ENCODE measurements around the gene H2BW2.
"Not testable (repeated sequence)": the region's sequence is repeated elsewhere in the genome, so short reads cannot be mapped to it uniquely, and the experiment has no call there.

H2BW2 gene

DNA sequence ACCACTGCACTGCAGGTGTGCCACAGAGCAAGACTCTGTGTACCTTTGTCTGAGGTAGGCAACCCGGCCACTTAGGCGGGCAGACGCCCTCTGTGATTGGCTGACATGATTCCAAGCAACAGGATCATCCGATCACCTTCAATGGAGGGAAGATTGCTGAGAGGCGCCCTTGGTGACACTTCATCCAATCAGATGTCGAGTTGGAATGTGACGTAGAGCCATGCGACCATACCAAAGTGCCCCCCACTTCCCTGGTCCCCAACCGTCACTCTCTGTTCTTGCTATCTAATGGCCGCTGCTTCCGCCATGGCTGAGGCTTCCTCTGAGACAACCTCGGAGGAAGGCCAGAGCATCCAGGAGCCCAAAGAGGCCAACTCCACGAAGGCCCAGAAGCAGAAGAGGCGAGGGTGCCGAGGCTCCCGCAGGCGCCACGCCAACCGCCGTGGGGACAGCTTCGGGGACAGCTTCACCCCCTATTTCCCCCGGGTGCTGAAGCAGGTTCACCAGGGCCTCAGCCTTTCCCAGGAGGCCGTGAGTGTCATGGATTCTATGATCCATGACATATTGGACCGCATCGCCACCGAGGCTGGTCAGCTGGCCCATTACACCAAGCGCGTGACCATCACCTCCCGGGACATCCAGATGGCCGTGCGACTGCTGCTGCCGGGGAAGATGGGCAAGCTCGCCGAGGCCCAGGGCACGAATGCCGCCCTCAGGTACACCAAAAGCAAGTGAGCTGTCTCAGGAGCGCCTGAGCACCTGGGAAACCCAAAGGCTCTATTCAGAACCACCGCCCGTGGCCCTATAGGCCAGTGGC is at the start of gene H2BW2:
Gene H2BW2, plus strand, starts transcription at position 268 of the 817 bp plus-strand sequence. Its CDS starts 39 bp downstream, at position 307.
- no peak for DNase-seq (ENCODE audit: low read depth)

DNA sequence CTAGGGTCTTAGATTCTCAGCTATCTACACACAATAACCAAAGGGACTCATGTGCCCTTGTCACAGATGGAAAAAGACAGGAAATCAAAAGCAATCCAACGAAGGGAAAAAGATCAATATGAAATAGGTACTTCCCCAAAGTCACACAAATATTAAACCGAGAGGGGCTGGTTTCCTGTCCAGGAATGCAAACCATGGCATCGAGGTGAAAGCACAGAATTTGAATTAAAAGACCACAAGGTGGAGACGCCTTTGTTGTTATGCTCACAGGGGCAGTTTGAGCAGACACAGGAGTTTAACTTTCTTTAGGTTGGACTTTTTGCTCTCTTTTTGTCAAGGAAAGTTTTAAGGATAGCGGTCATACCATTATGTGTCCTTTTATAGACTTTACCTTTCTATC is 40.5 kb upstream of the H2BW2 start:
- DNase-seq (ENCODE audit: low read depth): no peak

DNA sequence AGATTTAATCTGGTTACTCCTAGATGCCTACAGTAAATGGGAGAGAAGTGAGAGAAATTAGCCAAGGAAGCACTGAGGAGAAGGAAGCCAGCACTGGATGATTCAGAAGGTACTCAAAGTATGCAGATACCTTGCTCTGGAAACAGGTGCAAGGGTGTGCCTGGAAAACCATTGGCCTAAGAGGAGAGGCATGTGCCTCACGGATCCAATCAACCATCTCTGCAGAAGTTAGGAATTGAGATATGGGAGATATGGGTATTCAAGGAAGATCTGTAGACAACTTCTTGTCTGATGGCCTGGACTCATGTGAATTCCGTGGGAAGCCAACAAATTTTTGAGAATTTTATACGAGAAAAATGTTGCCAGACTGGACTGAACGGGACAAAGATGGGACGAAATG is 30.9 kb upstream of the H2BW2 start:
- no peak for DNase-seq (ENCODE audit: low read depth)

DNA sequence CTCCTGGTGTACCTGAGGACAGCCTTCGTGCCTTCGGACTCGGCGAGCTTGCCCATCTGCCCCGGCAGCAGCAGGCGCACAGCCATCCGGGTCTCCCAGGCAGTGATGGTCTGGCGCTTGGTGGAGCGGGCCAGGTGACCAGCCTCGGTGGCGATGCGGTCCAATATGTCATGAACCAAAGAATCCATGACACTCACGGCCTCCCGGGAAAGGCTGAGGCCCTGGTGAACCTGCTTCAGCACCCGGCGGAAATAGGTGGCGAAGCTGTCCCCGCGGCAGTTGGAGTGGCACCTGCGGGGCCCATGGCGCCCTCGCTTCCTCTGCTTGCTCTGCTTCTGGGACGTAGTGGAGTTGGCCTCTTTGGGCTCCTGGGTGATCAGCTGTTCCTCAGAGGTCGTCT is 26.6 kb upstream of the H2BW2 start:
- DNase-seq (ENCODE audit: low read depth): no peak

DNA sequence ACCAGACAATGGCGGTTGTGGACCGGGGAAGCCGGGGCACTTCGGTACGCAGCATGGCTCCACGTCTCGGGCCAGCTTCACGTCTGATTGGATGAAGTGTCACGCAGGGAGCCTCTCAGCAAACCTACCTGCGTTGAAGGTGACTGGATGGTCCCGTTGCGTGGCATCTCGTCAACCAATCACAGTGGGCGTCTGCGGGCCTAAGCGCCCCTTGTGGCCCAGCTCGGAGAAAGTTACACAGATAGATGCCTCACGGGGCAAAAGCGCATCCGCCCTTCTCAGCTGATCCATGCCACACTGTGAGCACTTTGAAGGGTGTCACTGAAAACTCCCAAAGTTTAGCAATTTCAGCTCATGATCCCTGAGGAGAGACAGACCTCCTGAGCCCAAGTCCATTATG is 26.1 kb upstream of the H2BW2 start, which contains the start of gene H2BW1:
Gene H2BW1, minus strand, starts transcription at position 103 of the 400 bp plus-strand sequence. CDS start 132 bp downstream, outside the sequence.
- DNase-seq (ENCODE audit: low read depth): no peak

DNA sequence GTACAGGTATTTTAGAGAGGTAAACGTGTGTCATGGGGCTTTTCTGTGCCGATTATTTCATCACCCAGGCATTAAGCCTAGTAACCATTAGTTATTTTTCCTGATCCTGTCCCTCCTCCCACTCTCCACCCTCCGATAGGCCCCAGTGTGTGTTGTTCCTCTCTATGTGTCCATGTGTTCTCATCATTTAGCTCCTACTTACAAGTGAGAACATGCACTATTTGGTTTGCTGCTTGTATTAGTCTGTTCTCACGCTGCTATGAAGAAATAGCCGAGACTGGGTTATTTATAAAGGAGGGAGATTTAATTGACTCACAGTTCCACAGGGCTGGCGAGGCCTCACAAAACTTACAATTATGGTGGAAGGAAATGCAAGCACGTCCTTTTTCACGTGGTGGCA is 24.2 kb upstream of the H2BW2 start:
- DNase-seq (ENCODE audit: low read depth): not testable (repeated sequence)

DNA sequence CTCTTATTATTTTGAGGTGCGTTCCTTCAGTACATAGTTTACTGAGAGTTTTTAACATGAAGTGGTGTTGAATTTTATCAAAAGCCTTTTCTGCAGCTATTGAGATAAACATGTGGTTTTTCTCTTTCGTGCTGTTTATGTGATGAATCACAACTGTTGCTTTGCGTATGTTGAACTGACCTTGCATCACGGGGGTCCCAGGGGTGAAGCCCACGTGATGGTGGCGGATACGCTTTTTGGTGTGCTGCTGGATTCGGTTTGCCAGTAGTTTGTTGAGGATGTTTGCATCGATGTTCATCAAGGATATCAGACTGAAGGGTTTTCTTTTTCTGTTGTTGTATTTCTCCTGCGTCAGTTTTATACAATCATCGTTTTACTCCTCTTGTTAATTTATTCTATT is 21.6 kb upstream of the H2BW2 start:
- DNase-seq (ENCODE audit: low read depth): no peak

DNA sequence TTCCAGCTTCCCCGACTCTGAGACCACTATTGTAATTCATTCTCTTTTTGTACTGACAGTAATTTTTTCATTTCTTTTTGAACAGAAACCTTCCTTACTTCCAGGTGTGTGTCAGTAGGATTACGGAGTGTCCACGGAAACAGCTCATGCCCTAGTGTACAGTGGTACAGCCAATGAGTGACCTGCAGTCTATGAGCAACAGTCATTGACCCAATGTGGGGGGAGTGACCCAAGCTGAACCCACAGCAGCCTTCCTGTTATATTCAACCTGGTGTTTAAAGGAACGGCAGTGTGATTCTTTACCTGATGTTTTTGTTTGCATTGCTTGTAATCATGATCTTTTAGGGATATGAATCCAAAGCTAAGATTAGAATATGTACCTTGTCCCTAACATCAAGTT is 1.2 kb downstream of the H2BW2 start:
- DNase-seq (ENCODE audit: low read depth): no peak

DNA sequence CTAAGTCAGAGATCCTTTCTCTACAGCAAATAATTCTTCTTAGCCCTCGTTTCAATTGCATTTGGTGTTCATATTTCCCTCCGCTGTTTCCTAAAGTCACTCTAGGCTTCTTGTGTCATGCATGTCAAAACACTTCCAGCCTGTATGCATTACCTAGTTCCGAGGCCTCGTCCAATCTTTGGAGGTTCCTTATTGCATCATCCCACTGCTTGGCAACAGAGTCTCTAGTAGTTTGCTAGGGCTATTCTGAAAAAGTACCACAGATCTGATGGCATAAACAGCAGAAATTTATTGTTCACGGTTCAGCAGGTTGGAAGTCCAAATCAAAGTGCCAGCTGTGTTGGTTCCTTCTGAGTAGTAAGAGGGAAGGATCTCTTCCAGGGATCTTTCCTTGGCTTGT is 5.9 kb downstream of the H2BW2 start:
- no peak for DNase-seq (ENCODE audit: low read depth)

DNA sequence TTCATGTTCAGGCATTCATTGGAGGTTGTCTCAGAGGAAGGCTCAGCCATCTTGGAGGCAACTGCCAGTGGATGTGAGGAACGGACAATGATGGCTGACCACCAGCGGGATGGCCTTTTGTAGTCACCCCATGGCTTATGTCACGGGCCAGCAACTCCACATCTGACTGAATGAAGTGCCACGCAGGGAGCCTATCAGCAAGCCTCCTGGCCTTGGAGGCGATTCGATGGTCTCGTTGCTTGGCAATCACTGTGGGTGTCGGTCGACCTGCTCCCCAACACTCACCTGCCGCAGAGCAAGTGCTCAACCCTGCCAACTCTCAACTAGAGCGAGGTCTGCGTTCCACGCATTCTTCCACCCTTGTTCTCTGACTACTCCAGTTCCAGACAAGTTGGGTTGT is 7.4 kb downstream of the H2BW2 start:
- no peak for DNase-seq (ENCODE audit: low read depth)

DNA sequence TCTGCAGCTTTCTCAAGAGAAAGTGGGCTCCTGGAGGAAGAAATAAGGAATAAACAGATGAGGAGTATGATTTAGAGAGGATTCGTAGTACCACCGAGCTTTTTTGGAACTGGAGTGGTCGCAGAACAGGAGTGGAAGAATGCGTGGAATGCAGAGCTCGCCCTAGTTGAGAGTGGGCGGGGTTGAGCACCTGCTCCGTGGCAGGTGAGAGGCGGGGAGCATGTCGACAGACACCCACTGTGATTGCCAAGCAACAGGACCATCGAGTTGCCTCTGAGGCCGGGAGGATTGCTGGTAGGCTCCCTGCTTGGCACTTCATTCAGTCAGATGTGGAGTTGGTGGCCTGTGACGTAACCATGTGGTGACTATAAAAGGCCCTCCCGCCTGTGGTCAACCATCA is 15.2 kb downstream of the H2BW2 start:
- not testable (repeated sequence) for DNase-seq (ENCODE audit: low read depth)

DNA sequence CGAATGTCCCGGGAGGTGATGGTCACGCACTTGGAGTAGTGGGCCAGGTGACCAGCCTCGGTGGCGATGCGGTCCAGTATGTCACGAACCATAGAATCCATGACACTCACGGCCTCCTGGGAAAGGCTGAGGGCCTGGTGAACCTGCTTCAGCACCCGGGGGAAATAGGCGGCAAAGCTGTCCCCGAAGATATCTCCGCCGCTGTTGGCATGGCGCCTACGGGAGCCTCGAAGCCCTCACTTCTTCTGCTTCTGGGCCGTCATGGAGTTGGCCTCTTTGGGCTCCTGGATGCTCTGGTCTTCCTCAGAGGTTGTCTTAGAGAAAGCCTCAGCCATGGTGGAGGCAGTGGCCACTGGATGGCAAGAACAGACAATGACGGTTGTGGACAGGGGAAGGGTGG is 22.9 kb downstream of the H2BW2 start:
- DNase-seq (ENCODE audit: low read depth): not testable (repeated sequence)

DNA sequence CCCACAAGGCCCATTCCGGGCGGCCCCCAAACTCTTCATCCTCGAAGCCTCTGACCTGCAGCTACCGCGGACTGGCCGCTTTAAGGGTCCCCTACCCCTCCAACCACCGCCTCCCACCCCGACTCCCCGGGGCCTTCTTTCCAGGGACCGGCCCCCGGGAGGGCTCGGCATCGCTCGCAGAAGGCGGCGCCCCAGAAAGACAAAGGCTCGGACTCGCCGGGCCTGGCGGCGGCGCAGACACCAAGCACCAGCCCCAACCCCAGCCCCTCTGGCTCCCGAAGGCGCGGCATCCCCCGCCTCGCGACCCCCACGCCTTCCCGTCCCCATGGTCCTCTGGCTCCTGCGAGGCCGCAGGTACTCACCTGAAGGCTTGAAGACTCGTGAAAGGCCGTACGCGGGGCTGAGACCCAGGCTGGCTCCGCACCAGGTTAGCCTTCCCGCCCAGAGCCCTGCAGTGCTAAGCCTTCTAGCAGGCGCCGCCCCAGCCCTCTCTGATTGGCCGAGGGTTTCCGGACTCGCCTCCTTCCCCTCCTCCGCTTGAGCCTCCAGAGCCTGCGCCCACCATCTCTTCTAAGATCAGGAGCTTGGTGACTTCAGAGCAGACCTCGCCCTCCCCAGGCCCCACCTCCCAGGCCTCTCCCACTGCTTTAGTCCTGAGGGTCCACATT is 36.2 kb downstream of the H2BW2 start, which contains the start of gene TMSB15C:
Gene TMSB15C, minus strand, starts transcription at position 459 of the 668 bp plus-strand sequence.
- DNase-seq (ENCODE audit: low read depth): not testable (repeated sequence)

DNA sequence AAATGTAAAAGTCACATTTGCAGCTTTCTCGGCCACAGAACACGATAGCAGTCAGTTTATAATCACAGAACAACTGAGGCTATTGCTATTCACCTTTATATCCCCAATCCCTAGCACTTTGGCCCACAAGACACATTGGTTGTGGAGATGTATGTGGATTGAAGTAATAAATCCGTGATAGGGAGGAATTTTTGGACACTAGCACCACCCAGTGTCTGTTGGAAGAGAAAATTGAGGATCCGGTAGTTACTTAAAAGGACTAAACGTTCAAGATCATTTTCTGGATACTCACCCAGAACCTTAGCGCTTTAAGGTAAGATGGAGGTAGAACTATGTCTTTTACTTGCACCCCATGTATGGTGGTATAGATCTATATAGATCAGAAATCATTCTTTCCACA is 38.1 kb downstream of the H2BW2 start:
- DNase-seq (ENCODE audit: low read depth): not testable (repeated sequence)

DNA sequence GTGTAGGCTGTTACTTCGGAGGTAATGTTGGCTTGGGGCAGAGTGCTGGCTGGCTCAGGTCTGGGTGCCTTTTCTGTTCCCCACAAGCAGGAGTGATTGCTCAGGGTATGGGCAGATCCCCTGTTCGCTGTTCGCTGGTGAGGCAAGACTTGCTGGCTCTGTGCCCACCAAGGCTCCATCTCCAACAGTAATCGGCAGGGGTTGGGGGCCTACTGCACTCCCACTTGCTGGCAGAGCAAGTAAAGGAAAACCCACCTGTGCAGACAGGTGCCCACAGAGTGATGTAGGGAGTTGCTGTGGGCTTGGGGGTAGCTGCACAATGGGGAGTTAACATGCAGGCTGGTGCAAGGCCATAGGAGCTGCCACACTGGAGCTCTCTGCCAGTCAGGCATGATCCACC is 44.3 kb downstream of the H2BW2 start:
- DNase-seq (ENCODE audit: low read depth): no peak

DNA sequence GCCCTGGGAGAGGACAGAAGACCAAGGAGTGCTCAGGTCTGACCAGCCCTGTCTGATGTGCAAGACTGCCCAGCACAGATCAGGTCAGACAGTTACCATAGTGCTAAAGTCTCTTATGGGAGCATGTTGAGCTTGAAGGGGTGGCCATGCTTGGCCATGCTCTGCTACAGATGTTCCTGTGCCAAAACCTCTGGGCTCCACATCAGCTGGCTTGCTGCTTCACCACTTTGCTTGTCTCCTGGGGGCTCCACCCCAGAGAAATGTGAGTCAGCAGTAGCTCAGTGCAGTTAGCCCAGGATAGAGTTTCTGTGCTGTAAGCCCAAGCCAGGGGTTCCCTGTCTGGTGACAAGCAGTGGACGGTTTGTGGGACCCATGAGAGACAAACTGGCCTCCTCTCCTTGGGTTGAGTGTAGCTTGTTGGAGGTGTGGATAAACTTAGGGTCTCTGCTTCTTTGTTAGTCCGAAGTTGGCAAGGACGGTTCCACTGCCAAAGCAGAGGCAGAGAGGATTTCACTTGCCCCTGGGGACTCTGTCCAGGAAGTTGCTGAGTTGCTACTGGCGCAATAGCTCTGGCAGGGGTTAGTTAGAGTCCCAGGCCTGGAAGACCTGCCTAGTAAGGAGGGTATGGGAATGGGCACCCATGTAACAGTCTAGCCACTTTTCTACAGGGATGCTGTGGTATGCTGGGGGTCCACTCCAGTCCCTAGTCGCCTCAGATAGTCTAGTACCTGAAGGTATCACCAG is 45.0 kb downstream of the H2BW2 start:
- no peak for DNase-seq (ENCODE audit: low read depth)

DNA sequence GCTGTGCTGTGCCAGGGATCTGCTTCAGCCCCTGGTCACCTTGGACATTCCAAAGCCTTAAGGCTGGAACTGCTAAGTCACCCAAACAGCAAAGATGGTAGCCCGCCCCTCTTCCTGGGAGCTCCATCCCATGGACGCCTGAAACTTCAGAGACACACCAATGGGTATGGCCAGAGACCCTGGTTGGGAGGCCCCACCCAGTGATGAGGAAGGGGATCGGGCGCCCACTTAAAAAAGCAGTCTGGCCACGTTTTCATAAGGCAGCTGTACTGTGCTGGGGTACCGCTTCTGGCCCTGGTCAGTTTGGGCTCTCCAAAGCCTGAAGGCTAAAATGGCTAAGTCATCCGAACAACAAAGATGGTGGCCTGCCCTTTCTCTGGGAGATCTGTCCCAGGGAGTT is 45.7 kb downstream of the H2BW2 start:
- no peak for DNase-seq (ENCODE audit: low read depth)

DNA sequence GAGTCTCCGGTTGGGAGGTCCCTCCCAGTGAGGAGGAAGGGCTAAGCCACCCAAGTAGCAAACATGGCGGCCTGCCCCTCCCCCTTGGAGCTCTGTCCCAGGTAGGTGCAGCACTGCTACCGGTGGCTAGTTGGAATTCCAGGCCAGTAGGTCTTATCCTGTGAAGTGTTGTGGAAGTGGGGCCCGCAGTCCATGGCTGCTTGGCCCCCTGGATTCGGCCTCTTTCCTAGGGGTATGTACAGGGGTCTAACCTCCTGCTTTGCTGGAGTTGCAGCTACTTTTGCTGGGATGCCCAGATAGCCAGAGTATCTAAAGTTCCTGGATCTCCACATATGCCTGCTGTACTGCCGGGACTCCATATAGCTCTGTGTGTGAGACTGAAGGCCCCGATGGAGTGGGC is 46.2 kb downstream of the H2BW2 start:
- no peak for DNase-seq (ENCODE audit: low read depth)

All from stimulated activated CD8-positive, alpha-beta memory T cell treated with anti-CD3 and anti-CD28 coated beads, Interleukin-15, amount 100 ng/mL, for 24 hours (primary cell).